GM21825 (cell line): ENCODE measurements around the gene RPS24.
A peak's percentile ranks its signal among the peaks of the same experiment; 100 is the strongest.

Source experiments
- ATAC-seq: cut with Tn5 transposase; IDR thresholded peaks from one replicate; pipeline ENCODE4 v1.9.1; 2021; ENCODE audit warnings: mild to moderate bottlenecking, moderate library complexity; ENCODE audit not compliant: unreplicated experiment

Gene RPS24

DNA sequence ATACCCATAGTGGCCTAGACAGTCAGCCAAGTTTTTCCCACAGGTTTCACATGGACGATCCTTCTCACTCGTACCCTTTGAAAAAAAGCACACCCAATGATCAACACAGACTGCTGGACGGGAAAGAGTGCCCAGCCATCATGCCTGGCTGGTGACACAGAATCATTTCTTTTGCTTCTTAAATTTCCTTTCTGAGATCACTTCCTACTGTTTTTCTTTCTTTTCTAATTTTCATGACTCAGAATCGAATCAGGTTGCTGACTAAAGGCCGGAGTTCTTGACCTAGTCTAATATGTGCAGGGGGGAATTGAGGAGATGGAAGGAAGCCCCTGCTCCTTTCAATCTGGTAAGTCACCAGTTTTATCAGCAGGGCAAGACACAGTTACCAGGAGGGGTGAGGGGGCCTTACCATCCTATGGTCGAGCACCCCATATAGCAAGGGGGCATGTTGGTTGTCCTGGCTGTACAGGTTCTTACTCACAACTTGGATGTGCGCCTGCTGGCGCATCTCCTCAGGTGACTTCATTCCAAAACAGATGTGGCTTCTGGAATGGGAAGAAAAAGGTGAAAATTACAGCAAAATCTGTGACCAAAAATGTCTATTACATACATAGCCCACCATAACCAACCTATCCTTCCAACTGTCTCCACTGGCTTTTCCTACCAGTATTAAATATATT, 7.8 kb upstream of the RPS24 start:
- ATAC-seq: no peak

GRCh38 chr10:78028438-78029268, 5.0 kb upstream of the RPS24 start:
- ATAC-seq: no peak

- ATAC-seq: peak; percentile 33
These were observed 4.1 kb upstream of the RPS24 start, which contains the start of gene POLR3A for GRCh38 chr10:78029269-78030226. TSS of gene POLR3A (minus strand) at chr10:78029515. CDS start at chr10:78029407, 108 bp downstream.

DNA sequence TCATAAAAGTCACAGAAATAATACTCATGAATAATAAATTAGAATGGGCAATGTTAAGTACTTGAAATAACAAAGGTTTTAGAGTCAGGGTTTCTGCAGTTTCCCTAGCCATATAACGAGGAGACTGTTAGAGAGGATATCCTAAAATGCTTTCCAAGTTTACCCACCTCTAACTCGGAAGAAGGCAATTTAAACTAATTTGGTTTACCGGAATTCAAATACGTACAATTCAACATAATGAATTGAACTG, 351 bp upstream of the RPS24 start:
- ATAC-seq: no peak

DNA sequence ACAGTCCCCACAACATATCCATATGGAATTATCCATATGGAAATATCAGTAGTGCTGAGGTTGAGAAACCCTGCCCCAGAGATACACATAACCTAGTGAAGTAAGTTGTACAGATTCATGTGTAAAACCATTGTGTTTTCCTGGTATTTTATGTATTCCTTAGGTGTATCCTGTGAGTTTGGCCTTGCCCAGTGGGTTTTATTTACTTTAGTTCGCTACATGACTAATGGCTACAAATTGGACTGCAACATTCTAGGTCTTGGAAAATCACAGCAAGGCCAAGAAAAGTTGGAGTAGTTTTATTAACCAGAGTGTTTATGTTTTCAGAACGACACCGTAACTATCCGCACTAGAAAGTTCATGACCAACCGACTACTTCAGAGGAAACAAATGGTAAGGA, 1.4 kb downstream of the RPS24 start:
- no peak for ATAC-seq

DNA sequence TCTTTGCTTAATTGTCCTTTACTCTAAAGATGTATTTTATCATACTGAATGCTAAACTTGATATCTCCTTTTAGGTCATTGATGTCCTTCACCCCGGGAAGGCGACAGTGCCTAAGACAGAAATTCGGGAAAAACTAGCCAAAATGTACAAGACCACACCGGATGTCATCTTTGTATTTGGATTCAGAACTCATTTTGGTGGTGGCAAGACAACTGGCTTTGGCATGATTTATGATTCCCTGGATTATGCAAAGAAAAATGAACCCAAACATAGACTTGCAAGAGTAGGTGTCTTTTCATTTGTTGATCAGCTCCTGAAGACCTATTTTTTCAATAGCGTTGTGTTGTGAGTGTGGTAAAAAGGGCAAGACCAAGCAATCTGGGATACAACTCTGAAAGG, 1.8 kb downstream of the RPS24 start:
- no peak for ATAC-seq

DNA sequence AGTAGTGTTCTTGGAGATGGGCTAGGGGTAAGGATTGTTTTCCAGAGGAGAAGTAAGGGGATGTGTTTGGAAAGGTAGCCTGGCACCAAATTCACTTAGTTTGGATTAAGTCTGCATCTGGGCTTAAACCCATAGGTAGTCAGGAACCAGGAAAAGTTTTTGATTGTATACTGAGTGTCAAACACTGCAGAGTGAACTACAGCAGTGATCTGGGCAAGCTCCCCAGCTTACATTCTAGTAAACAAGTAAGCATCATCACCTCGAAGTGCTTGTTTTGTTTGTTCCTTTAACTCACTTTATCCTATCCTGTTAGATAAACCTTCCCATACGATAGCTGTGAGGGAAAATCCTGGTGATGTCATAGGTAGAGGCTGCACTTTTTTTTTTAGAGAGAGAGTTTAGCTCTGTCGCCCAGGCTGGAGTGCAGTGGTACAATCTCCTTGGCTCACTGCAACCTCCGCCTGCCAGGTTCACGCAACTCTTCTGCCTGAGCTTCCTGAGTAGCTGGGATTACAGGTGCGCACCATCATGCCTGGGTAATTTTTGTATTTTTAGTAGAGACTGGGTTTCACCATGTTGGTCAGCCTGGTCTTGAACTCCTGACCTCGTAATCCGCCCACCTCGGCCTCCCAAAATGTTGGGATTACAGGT, 2.4 kb downstream of the RPS24 start:
- ATAC-seq: no peak

DNA sequence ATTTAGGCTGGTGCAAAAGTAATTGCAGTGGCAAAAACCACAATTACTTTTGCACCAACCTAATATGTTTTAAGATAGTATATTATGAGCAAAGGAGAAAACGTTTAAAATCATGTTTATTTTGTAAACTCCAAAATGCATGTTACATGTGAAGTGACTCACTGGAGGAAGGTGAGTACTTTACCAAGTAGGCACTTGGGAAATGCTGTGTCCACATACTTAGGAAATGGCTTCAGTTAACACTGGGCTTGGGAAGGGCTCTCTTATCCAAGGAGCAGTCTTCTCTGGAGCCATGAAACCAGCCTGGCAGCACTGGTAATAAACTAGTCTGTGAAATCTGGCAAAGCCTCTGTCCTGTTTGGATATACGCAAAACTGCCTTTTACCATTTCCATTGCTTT, 4.4 kb downstream of the RPS24 start:
- ATAC-seq: no peak

GRCh38 chr10:78038791-78039547, 5.3 kb downstream of the RPS24 start:
- ATAC-seq: no peak

DNA sequence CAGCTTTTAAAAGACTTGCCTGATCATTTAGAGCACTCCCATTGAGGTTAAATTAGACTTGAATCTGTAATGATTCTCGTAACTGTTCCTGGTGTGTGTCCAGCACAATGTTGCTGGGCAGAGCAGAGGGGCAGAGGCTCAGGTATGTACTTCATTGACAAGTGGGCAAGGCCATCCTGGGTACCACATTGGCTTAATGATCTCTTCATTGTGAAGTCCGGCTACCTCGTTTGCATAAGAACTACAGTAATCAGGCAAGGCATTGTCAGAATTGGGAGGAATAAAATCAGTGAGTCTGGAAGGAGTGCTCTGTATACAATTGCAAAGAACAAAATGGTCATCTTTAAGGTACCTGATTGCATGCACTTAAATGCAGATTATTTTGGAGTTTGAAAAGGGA, 6.1 kb downstream of the RPS24 start:
- no peak for ATAC-seq

GRCh38 chr10:78041170-78042057, 7.8 kb downstream of the RPS24 start:
- no peak for ATAC-seq

DNA sequence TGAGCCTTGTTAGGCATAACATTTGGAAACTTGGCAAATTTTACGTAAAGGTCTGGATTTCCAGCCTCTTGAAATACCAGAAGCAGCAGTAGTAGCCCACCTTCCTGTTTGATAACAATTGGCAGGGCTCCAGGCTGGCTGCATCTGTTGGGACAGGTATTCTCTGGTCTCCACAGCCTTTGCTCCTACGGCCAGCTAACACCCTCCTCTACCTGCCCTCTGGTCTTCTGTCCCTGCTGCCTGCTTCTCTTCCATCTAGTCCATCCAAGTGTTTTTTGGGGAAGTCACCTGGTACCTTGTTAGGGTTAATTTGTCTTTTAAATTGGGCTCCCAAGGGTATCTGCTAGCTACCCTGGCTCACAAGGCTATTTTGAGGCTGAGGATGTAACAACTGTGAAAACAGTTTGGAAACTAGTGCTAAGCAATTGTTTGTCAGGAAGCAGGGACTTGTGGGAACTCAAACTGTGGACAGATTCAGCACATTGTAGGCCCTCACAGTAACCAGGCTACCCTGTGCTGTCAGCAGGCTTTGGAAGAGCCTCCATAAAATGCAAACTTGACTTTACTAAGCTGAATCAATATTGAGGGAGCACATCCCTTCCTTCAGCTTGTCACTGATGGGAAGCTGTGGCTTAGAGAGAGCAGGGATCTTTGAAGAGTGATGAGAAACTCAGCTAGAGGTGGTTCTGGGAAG, 8.5 kb downstream of the RPS24 start:
- ATAC-seq: no peak

DNA sequence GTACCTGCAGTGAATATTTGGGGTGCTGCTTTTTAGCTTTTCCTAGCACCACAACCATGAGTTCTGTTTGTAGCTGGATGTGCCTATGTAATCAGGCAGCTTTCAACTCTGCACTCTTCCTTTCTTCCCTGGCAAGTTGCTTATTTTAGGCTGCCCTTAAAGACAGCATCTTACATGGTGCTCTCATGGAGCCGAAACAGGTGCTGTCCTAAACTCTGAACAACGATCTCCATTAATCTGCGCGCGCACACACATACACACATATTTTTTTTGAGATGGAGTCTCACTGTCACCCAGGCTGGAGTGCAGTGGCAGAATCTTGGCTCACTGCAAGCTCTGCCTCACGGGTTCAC, 9.1 kb downstream of the RPS24 start:
- ATAC-seq: no peak

DNA sequence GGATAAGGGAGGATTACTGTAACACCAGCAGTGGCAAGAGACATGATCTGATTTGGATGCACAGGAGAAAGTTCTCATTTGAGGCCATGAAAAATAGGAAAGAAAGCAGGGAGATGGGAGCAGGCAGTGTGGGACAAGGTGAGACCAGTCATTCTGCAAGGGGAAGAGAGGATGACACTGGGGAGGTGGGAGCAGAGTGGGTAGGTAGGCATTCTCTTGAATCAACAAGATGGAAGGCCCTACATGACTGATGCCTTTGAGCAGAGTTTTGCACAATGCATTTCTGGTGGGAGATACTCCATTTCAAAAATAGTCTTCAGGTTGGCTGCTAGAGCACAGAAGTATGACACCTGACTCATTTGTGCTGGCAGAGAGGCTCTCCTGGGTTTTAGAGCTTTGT, 10.5 kb downstream of the RPS24 start:
- no peak for ATAC-seq

DNA sequence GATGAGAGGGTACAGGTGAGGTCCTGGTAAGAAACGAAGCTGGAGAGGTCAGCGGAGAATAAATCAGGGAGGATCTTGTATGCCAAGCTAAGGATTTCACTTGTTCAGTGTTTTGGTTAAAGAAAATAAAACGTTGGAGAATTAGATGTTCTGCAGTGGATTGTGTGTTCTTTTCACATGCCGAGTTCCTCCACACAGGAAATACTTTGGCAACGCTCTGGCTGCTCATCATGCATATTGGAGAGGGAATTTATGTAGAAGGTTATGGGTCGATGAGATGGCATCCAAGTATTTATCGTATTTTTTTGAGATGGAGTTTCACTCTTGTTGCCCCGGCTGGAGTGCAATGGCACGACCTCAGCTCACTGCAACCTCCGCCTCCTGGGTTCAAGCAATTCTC, 11.0 kb downstream of the RPS24 start:
- no peak for ATAC-seq

GRCh38 chr10:78045237-78045636, 11.6 kb downstream of the RPS24 start:
- peak; percentile 57 for ATAC-seq

- ATAC-seq: no peak
These were observed 12.2 kb downstream of the RPS24 start for GRCh38 chr10:78045856-78046255.

DNA sequence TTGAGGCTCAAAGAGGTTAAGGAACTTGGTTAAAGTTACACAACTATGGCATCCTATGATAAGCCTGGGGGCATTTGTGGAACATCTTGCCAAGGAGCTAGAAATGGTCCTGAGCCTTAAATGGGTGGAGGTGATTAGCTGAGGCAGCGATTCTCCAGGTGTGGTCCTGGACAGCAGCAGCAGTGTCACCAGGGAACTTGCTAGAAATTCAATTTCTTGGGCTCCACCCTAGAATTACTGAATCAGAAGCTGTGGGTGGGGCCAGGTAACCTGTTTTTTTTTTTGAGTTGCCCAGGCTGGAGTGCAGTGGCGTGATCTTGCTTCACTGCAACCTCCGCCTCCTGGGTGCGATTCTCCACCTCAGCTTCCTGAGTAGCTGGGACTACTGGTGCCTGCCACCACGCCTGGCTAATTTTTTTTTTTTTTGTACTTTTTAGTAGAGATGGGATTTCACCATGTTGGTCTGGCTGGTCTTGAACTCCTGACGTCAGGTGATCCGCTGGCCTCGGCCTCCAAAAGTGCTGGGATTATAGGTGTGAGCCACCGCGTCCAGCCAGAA, 13.1 kb downstream of the RPS24 start:
- ATAC-seq: no peak
